Stimulated activated CD4-positive, alpha-beta T cell treated with anti-CD3 and anti-CD28 coated beads, TNF-alpha, amount 100 ng/mL, for 24 hours (primary cell): ENCODE data around the gene EFCAB12.

ENCODE experiments used
- DNase-seq, 3 experiments: peaks; one replicate each; pipeline ENCODE4 v3.0.0-alpha.2; 2020; ENCODE audit warnings: low read depth in 3 of 3

EFCAB12 gene

DNA sequence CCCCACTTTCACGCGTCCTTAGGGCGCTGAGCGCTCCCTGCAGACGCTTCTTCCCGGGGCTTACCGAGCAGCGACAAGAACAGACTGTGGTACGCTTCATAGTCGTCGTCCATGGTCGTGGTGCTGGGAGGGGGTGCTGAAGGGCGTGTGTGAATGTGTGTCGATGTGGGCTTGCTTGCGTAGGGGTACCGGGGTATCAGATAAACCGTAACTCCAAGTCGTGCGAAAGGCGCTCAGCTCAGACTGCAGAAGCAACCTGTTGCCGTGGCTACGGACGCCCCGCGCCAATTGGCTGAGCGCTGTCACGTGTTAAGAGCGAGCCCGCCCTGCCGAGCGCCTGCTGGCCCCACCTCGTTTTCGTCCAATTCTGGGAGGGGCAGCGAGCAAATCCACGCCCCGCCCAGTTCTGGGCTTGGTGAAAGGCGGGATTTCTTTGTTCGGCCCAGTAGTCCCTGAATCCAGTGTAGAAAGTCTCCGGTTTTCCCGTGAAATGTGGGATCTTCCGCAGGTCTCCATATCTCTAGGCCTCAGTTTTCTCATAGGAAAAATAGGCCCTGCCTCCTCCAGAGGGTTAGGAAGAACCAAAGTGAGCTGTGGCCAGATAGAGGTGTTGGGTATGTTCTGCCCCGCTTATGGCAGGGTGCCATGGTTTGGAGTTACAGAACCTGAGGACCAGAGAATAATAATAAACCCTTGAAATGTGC lies at the start of gene EFCAB12:
EFCAB12 (minus strand) TSS at position 261 of the 704 bp plus-strand sequence; CDS start at position 113, 148 bp downstream.
- DNase-seq, result peak; percentile 72 to 88 (median 76)

DNA sequence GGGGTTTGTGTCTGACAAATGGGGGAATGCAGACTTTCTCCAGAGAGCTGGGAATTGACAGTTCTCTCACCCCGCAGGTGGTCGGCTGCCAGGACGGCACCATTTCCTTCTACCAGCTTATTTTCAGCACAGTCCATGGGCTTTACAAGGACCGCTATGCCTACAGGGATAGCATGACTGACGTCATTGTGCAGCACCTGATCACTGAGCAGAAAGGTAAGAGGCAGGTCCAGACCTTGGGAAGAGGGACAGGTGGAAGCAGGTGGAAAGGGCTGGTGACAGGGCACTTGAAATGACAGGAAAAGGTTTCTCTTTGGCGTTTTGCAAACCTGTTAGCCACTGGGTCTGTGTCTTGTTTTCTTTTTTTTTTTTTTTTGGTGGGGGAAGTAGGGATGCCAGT lies 48.1 kb upstream of the EFCAB12 start:
- DNase-seq, result no peak

DNA sequence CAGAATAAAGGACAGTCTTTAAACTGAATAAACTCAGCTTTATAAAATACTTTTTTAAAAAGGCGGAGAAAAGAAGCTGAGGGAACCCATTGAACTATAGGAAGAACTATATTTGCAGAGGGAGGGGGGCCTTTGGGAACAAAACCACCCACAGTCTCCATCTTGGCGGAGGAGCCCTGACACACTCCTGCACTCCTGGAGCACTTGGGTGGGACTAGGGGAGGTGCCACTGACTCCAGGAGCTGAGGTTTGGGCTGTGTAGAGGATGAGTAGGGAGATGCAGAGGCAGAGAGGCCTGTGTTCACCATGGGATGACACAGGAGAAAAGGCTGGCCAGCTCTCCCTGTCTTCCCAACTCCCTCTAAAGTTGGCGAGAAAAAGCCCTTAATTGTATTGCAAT lies 47.4 kb upstream of the EFCAB12 start:
- no peak for DNase-seq

DNA sequence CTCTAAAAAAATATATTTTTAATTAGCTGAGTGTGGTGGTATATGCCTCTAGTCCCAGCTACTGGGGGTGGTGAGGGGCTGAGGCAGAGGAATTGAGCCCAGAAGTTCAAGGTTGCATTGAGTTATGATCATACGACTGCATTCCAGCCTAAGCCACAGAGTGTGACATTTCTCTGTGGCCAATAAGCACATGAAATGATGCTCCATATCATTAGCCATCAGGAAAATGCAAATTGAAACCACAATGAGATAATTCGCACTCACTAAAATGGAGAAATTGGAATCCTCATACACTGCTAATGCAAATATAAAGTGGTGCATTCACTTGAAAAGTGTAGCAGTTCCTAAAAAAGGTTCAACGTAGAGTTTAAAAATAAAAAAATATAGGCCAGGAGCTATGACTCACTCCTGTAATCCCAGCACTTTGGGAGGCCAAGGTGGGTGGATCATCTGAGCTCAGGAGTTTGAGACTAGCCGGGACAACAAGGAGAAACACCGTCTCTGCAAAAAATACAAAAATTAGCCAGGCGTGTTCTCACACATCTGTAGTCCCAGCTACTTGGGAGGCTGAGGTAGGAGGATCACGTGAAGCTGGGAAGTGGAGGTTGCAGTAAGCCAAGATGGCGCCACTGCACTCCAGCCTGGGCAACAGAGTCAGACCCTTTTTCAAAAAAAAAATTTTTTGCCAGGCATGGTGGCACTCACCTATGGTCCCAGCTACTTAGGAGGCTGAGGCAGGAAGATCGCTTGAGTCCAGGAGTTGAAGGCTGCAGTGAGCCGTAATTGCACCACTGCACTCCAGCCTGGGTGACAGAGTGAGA lies 46.8 kb upstream of the EFCAB12 start:
- no peak for DNase-seq

DNA sequence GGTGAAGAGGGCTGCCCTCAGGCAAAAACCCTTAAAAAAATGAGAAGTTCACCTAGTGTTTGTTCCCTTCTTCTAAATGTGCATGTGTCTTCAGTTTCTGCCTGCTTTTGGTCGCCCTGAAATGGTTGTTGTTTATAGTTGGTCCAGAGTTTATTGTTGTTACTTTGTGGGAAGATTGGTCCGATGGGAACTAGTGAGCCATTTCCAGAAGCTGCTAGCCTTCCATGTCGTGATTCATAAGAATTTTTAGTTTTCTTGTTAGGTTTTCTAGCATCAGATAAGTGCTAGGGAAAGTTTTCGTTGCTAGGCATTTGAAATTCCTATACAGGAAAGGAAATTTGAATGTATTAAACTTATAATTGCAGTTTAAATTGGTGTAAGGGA lies 45.3 kb upstream of the EFCAB12 start:
- no peak for DNase-seq

DNA sequence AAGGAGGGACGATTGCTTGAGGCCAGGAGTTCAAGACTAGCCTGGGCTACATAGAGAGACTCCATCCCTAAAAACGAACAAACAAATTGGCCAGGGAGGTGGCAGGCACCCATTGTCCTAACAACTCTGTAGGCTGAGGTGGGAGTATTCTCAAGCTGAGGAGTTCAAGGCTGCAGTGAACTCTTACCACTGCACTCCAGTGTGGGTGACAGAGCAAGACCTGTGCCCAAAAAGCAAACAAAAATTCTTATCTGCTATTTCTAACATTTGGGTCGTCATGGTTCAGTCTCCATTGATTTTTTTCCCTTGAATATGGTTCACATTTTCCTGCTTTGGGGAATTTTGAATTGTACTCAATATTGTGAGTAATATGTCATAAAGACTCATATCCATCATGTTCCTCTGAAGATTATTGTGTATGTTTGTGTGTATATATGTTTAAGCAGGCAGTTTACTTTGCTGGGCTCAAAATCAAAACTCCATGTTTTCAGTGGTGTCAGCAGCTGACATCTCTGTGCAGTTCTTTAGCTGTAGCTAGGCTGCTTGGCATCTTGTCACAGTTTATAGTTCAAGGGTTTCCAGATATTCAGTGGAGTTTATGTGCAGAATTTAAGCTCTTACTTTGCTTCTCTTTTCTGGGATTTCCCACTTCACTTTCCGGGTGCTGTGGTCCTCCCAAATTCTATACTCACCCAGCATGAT lies 44.8 kb upstream of the EFCAB12 start:
- DNase-seq, result no peak

DNA sequence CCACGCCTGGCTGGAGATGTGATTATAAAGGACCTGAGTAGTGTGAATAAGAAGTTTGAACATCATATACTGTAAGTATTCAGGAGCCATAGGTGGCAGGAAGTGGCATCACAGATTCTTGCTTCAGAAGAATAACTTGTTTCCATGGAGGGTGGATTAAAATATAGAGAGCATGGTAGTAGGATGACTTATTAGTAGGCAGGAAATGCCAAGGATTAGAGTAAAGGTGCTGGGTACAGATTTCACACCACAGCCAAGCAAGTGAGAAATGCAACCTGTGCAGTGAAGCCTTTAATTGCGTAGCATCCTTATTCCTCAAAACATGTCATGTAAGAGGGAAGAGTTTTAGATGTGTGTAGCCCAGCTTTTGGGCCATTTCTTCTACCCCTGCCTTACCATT lies 42.4 kb upstream of the EFCAB12 start:
- no peak for DNase-seq

DNA sequence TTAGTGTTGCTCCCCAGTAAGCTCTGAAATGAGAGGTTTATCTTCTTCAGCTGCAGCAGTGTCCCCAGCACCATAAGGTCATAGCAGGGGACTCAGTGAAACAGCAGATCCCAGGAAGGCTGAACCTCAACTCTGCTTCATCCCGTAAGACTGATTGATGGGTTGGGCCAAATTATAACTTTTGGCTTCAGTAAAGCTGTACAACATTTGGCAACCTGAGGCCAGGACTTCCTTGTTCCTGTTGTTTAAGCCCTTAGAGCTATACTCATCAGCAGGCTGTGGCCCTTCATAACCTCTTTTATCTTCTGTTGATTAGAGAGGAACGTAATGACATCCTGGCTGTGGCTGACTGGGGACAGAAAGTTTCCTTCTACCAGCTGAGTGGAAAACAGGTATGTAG lies 40.6 kb upstream of the EFCAB12 start:
- DNase-seq, result no peak

DNA sequence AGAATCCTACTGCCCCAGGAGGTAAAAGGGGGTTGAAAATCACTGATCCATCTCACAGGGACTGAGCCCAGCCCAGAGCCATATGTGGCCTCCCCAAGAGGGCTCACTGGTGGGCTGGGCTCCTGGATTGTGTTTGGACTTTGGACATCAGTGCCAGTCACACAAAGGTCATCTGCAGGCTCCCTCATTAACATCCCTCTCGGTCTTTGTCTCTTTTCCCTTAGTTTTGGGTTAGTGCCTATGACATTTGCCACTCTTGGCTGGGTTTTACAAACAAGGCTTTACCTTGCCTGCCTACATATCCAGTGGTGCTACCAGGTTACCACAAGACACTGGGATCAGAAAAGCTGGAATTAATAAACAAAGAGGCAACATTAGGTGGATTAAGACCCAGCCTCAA lies 39.5 kb upstream of the EFCAB12 start:
- DNase-seq, result no peak

DNA sequence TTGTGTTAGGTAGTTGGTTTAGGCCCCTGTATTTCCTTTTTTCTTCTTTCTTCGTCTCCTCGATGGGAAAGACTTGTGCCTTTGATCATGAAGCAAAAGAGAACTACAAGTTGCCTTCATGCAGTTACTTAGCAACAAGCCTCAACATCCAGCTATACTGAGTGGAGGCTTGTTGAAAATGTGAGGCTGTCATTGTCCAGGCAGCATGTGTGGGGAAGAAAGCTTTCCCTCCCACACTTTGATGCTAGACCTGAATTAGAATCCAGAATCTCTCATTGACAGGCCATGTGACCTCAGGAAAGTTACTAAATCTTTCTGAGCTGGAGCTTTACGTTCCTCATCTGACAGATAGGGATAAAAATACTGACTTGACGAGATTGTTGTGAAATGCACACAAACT lies 35.3 kb upstream of the EFCAB12 start:
- DNase-seq, result no peak

DNA sequence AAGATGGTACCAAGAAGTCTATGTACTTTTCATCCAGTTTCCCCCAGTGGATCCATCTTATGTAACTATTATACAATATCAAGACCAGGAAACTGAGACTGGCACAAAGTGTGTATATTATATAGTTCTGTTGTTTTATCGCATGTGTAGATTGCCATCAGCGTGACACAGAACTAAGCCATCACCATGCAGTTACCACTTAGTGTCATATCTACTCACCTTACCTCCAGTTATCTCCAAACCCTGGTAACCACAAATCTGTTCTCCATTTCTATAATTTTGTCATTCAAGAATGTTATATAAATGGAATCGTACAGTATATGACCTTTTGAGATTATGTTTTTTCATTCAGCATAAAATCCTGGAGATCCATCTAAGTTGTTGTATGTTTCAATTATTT lies 34.7 kb upstream of the EFCAB12 start:
- DNase-seq, result no peak

DNA sequence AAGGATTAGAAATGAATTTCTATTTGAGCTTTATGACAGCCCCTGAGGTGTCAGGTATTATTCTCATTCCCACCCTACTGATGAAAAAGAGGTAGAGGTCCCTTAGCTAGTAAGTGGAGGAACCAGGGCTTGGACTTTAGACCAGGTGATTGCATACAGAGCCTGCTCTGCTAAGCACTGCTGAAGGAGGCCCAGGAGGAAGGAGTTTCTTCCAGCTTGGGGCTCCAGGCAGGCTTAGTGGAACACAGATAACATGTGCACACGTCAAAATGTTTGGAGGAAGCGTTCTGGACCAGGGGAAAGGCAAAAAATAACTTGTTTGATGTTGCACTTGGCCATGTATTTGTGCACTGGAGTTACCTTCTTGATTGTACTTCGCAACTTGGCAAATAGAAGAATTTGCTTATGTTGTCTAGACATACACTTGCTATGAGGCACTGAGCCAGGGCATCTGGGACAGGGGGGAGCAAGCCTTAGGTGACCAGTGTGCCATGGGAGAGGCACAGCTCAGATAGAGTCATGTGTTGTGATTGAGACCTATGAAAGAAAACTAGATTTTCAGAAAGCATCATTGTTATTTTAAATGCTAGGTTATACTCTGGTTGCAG lies 34.0 kb upstream of the EFCAB12 start:
- DNase-seq, result no peak

DNA sequence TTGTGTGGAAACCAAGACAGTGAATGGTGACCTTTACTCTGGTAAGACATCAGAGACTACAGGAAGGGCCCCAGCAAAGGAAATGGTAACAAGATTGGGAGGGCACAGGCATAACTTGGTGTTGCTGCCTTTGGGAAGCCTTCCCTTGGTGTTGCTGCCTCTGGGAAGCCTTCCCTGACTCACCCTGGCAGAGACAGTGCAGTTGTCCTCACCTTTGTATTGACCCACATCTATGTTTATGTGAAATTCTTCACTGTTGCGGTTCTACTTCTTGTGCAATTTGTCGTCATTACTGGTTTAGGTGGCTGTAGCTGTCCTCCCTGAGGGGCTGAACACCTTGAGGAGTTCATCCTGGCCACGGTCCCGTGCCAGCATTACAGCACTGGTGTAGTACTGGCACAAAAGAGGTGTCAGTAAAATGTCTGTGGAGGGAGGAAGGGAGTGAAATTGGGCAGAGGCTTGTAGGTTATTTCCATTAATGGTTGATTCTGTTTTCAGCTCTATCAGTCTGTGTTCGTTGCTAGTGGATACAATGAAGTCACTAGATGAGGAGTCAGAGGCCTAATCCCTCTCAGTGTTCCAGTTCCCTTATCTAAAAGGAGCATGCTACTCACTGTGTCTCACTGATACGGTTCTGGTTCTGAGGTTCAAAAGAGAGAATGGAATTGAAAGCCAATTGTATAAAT lies 33.2 kb upstream of the EFCAB12 start:
- DNase-seq, result no peak

DNA sequence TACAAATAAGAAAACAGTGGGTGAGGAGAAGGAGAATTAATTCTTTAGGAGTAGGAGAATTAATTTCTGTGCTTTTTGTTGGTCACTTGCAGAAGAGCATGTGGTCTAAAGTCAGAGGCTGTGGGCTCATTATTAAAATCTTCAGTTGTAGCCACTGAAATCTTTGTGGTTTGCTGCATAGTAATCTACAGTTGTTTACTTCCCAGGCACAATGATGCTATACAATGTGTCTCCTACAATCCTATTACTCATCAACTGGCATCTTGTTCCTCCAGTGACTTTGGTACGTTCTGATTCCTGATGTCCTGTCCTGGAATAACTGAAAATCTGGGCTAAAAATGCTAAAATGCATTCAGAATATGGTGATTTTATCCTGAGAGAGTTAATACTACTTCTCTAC lies 32.6 kb upstream of the EFCAB12 start:
- DNase-seq, result no peak

DNA sequence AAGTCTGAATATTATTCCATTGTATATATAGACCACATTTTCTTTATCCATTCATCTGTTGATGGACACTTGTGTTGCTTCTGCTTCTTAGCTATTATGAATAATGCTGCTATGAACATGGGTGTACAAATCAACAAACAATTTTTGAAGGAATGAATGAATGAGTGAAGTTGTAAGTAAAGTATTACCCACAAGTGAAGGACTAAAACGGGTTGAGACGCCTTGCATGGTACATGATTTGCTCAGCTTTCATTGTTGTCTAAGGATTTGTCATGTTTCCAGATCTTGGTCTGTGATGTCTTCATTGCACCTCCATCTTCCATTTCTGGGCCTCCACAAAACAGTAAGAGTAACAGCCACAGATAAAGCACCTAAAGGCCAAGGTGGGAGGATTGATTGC lies 32.1 kb upstream of the EFCAB12 start:
- DNase-seq, result no peak

DNA sequence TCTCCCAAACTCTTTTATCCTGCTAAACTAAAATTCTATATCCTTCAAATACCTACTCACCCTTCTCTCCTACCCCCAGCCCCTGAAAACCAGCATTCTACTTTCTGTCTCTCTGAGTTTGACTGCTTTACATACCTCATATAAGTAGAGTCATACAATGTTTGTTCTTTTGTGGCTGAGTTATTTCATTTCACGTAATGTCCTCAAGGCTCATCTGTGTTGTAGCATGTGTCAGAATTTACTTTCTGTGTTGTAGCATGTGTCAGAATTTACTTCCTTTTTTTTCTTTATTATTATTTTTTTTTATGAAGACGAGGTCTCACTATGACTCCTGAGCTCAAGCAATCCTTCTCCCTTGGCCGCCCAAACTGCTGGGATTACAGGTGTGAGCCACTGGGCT lies 31.7 kb upstream of the EFCAB12 start:
- no peak for DNase-seq

DNA sequence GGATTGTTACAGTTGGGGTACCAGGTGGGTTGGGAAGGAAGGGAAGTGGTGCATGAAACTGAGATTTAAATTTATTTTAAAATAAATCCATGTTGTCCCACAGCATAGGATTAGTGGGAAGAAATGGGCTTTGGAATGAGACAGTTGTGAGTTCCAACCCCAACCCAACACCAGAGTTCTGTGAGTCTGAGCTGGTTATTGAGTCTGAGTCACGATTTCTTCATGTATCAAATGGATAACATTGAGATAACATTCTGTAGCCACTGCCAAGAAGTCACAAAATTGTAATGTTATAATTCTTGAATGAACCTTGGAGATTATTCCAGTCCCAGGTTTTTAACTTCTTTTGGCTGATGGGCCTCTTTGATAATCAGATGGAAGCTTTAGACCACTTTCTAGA lies 25.3 kb upstream of the EFCAB12 start:
- no peak for DNase-seq

DNA sequence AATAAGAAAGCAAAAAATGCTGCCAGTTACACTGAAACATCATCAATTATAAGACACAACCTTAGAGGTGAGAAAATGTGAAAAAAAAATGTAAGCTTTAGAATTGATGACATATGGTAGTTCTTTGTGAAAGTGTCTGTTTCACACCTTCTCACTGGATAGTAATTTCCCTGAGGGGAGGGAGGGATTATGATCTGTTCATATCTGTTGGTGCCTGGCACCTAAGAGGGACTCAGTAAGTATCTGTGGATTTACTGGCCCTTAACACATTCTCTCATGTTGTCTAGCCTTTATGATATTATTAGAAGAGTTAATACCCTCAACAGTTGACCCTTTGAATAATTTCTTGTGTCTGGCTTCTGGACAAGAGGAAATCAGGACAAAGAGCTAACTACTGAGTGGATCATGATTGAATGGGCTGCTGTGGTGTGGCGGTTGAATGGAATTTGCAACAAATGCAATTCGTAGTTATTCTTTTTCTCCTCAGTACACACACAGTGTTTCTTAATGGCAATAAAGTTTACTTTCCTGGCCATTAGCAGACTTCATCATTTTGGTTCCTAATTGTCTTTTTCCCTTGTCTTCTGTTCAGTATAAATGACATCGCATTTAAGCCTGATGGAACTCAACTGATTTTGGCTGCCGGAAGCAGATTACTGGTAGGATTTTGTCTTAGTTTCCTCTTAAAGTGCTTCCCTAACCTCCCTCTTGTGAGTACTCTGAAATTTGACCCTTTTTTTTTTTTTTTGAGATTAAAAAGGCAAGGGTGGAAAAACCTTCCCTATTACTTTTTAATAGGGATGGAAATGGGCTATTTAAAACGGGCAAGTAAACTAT lies 21.1 kb upstream of the EFCAB12 start:
- DNase-seq, result no peak

DNA sequence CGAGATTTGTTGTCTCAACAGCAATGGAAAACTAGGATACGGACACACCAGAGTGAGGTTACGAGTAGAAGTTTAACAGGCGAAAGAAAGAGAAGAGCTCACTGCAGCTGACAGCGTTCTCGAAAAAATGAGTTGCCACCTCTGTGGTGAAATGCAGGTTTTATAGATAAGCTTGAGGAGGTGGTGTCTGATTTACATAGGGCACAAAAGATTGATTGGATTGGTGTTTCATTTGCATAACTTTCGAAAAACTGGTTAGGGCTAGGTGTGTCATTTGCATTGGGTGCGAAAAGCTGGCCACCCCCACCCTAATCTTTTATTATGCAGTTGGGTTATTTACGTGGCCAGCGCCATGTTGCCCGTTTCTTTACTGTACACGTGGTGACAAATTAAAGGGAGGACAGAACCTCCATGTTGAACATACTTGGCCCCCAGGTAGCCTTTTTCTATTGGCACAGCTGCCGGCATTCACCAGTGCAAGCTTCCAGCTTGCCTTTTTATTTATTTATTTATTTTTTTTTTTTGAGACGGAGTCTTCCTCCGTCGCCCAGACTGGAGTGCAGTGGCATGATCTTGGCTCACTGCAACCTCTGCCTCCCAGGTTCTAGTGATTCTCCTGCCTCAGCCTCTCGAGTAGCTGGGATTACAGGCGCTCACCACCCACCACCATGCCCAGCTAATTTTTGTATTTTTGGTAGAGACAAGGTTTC lies 19.9 kb upstream of the EFCAB12 start:
- no peak for DNase-seq

DNA sequence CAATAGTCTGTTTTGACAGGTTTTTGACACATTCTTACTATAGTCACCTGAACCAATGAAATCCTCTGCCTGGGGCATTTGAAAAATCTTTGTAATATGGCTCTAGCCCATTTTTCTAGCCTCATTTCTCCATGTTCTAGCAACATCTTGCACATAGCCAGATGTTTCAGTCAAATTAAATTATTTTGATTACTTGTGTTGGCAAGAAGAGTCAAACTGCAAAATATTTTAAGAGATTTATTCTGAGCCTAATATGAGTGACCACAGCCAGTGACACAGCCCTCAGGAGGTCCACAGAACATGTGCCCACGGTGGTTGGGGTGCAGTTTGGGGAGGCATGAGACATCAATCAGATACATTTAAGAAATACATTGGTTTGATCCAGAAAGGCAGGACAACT lies 18.5 kb upstream of the EFCAB12 start:
- no peak for DNase-seq
